Activated CD4-positive, alpha-beta memory T cell treated with anti-CD3 and anti-CD28 coated beads for 36 hours (primary cell): Measurements from ENCODE around the gene TMEM131L. TPM values are rescaled to one million over a fixed set of nuclear protein-coding genes. Genes with fewer than 3 reads are reported as not detected.

Experiments
- CTCF ChIA-PET: fragments of 350-600 bp; sonication (Branson Sonifier 250); formaldehyde crosslinking; loops from one replicate; lab custom pipeline; 2021; ENCODE audit warnings: antibody characterized with exemption, inconsistent platforms; lab: Charles Lee
- POLR2A ChIA-PET: fragments of 350-600 bp; sonication (Branson Sonifier 250); formaldehyde crosslinking; loops from one replicate; lab custom pipeline; 2021; ENCODE audit warnings: antibody characterized with exemption; lab: Charles Lee
- DNase-seq: peaks from one replicate; pipeline ENCODE4 v3.0.0-alpha.2; 2020
- H3K27ac Mint-ChIP-seq: one replicate; pipeline ENCODE4 v1.8.0; 2021; ENCODE audit warnings: mixed read lengths
- H3K27me3 Mint-ChIP-seq: one replicate; pipeline ENCODE4 v1.8.0; 2021; ENCODE audit warnings: mixed read lengths
- H3K36me3 Mint-ChIP-seq: one replicate; pipeline ENCODE4 v1.8.0; 2021; ENCODE audit warnings: mixed read lengths
- H3K4me1 Mint-ChIP-seq: one replicate; pipeline ENCODE4 v1.8.0; 2021; ENCODE audit warnings: low read depth, mixed read lengths
- H3K4me3 Mint-ChIP-seq: one replicate; pipeline ENCODE4 v1.8.0; 2021; ENCODE audit warnings: mild to moderate bottlenecking, mixed read lengths
- H3K9me3 Mint-ChIP-seq: one replicate; pipeline ENCODE4 v1.8.0; 2021; ENCODE audit warnings: mixed read lengths
- intact Hi-C: fragments of 100-400 bp; cut with micrococcal nuclease; formaldehyde crosslinking; loops from one replicate; pipeline ENCODE4 v1.15.1; 2023
- total RNA-seq, 2 experiments: library from RNA; stranded (reverse); gene quantifications; one replicate each; pipeline ENCODE4 v1.2.3, GENCODE V29; 2021

TMEM131L gene
- total RNA-seq, 2 experiments from 2014 or later: 32.7 to 33.3 TPM

GRCh38 chr4:153514688-153515426 lies 48.7 kb downstream of the TMEM131L start:
- Mint-ChIP-seq H3K27me3 (no peaks in the 10 kb centered on the region), H3K36me3 (peaks cover 13% of the 10 kb centered on the region), H3K27ac (no peak overlapping the region), H3K9me3 (peaks cover 8% of the 10 kb centered on the region), H3K4me3 (no peak overlapping the region), H3K4me1 (peaks cover 75% of the 10 kb centered on the region)
- intact Hi-C loops: no loop called here
- DNase-seq: no peak
- ChIA-PET CTCF (no interaction called here), POLR2A (interaction anchor here (0.6 to 2.6 kb wide), 2 partner anchors 8 to 20 kb away, joined by 5 to 11 read pairs; no protein-coding TSS in a partner anchor)

DNA sequence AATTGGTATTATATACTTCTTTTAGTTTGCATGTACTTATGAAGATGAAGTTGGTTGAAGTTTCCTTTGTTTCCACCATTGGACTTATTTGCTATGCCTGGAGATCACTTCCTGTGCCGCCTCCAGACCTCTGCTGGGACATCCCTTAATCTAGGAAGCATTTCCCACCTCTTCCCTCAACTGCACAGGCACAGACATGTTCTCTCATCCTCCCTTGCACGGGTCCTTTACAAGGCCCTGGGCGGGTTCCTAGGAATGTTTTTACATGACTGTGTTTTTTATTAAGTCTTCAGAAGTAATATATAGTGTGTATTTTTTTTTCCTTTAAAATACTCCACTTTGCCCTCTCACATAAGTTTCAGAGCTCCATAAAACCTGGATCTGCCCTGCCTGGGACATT lies 51.0 kb downstream of the TMEM131L start:
- Mint-ChIP-seq H3K9me3 (no peaks in the 10 kb centered on the region), H3K27ac (peak overlapping the region; percentile 81), H3K27me3 (no peaks in the 10 kb centered on the region), H3K4me1 (peaks cover 80% of the 10 kb centered on the region), H3K36me3 (no peaks in the 10 kb centered on the region), H3K4me3 (no peak overlapping the region)
- DNase-seq: no peak
- ChIA-PET CTCF (no interaction called here), POLR2A (interaction anchor here (0.8 kb wide), 1 partner anchor 15 kb away, joined by 3 read pairs; no protein-coding TSS in a partner anchor)
- intact Hi-C loops: no loop called here

DNA sequence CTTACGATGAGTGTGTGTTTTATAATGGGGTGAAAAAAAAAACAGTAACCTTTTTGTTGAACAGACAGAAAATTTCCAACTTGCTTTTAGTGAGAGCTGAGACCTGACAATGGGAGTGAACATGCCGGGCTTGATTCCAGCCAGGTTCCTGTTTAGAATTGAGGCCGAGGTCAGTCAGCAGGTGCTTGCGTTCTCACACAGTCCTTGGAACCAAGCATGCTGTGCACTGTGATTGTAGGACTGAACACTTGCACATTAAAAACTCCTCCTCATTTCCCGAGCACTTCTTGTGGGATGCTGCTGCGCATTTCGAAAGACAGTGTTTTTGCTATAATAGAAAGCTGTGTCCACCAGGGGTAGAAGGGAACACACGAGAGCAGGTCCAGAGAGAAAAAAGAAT lies 51.8 kb downstream of the TMEM131L start:
- H3K27ac Mint-ChIP-seq: peak overlapping the region; percentile 81
- DNase-seq: no peak
- H3K4me3 Mint-ChIP-seq: peak overlapping the region; percentile 60
- H3K4me1 Mint-ChIP-seq: peaks cover 80% of the 10 kb centered on the region
- POLR2A ChIA-PET: interaction anchor here (0.8 to 1.2 kb wide), 2 partner anchors 15 to 16 kb away, joined by 3 to 5 read pairs; no protein-coding TSS in a partner anchor
- H3K9me3 Mint-ChIP-seq: no peaks in the 10 kb centered on the region
- intact Hi-C loops: no loop called here
- CTCF ChIA-PET: no interaction called here
- H3K27me3 Mint-ChIP-seq: no peaks in the 10 kb centered on the region
- H3K36me3 Mint-ChIP-seq: no peaks in the 10 kb centered on the region

DNA sequence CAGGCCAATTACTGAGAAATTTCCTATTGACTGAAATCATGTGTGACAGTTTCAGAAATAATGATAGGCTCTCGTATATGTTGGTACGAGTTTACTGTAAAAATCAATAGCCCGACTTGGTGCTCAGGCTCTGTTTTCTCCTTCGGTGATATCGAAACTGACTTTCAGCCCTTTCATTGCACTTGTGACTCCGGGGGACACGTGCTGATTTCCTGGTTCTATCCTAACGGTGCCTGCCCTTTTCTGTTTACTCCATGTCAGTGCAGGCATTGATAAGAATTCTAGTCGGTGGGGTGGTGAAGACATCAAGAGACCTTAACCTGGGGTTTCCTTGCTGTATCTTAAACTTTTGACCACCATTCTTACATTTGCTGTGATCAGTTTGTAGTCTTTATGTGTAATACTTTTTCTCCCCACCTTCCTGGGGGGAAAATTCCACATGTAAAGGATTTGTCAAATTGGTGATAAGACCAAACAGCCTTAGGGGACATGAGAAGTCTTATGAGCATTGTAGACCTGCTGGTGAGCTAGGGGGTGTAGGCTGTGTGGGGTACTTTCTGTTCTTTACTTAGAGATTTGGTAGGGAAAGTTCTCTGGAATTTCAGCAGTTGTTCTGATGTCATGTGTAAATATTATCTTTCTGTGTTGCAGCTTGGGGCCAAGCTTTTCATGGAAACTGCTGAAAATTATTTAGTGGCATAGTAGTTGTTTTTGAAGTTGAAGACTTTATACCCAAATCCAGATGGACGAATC lies 52.7 kb downstream of the TMEM131L start:
- peak overlapping the region; percentile 81 for H3K27ac Mint-ChIP-seq
- no peaks in the 10 kb centered on the region for H3K36me3 Mint-ChIP-seq
- ChIA-PET POLR2A (interaction anchor here (0.8 to 2.5 kb wide), 3 partner anchors 16 to 53 kb away, joined by 4 to 8 read pairs (median 5); partner anchors contain the start of gene TMEM131L), CTCF (interaction anchor here (0.7 to 2.1 kb wide), 4 partner anchors 13 to 86 kb away, joined by 3 to 6 read pairs (median 4); no protein-coding TSS in a partner anchor)
- H3K27me3 Mint-ChIP-seq: no peaks in the 10 kb centered on the region
- no peaks in the 10 kb centered on the region for H3K9me3 Mint-ChIP-seq
- peak; percentile 29 for DNase-seq
- intact Hi-C loops: no loop called here
- H3K4me3 Mint-ChIP-seq: peak overlapping the region; percentile 60
- peaks cover 80% of the 10 kb centered on the region for H3K4me1 Mint-ChIP-seq

DNA sequence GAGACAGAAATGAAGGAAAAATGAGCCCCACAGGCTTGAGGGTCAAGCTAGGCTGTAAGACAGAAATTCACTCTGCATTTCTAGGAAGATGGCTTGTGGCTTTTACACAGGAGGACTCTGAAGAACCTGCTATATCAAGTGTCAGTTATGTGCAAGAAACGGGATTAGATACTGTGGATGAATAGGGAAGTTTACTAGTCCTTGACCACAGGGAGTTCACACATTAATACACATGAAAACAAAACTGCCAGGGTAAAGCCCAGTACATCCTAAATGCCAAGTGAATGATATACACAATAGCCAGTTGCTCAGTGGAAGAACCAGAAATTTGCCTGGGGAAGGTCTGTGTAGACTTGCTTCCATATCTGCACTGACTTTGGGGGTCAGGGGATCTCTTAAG lies 53.5 kb downstream of the TMEM131L start:
- ChIA-PET POLR2A (interaction anchor here (0.8 to 2.5 kb wide), 2 partner anchors 22 to 54 kb away, joined by 4 to 8 read pairs; partner anchors contain the start of gene TMEM131L), CTCF (interaction anchor here (0.7 to 2.1 kb wide), 4 partner anchors 12 to 87 kb away, joined by 3 to 6 read pairs (median 4); no protein-coding TSS in a partner anchor)
- no peak overlapping the region for H3K4me3 Mint-ChIP-seq
- peaks cover 82% of the 10 kb centered on the region for H3K4me1 Mint-ChIP-seq
- H3K36me3 Mint-ChIP-seq: no peaks in the 10 kb centered on the region
- intact Hi-C loops: loop anchor here (10.0 kb wide), 1 partner anchor 55 kb away; no protein-coding TSS in a partner anchor
- peak overlapping the region; percentile 81 for H3K27ac Mint-ChIP-seq
- H3K9me3 Mint-ChIP-seq: no peaks in the 10 kb centered on the region
- H3K27me3 Mint-ChIP-seq: no peaks in the 10 kb centered on the region
- no peak for DNase-seq

GRCh38 chr4:153520227-153520626 lies 54.1 kb downstream of the TMEM131L start:
- no peak overlapping the region for H3K4me3 Mint-ChIP-seq

DNA sequence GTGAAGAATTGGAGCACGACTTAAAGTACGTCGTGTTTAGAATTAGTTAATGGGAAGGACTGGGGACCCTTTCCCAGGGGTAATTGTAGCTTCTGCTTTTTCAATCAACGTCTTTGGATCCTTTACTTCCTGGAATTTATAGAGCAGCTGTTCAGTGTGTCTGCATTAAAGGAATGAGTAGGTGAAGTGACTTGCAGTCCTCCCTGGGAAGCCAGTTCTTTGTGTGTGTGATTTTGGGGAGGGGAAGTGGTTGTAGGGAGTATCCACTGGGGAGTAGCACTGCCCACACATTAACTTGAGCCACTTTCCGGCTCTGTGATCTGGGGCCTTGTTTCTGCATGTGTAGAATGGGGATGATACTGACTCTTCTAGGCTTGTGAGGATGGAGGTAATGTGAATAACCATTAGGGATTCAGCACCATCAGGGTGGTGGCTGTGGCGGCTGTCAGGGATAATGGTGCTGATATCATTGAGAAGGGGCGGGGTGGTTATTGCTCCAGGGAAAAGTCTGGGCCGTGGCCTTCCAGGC lies 54.7 kb downstream of the TMEM131L start:
- H3K9me3 Mint-ChIP-seq: no peaks in the 10 kb centered on the region
- POLR2A ChIA-PET: interaction anchor here (1.0 to 2.5 kb wide), 5 partner anchors 10 to 53 kb away, joined by 3 to 8 read pairs (median 4); no protein-coding TSS in a partner anchor
- H3K4me3 Mint-ChIP-seq: no peak overlapping the region
- H3K27me3 Mint-ChIP-seq: no peaks in the 10 kb centered on the region
- DNase-seq: no peak
- H3K27ac Mint-ChIP-seq: peak overlapping the region; percentile 96
- CTCF ChIA-PET: interaction anchor here (1.0 to 4.1 kb wide), 3 partner anchors 22 to 54 kb away, joined by 4 to 14 read pairs (median 6); partner anchors contain the start of gene TMEM131L
- no peaks in the 10 kb centered on the region for H3K36me3 Mint-ChIP-seq
- peaks cover 81% of the 10 kb centered on the region for H3K4me1 Mint-ChIP-seq
- intact Hi-C loops: loop anchor here (10.0 kb wide), 1 partner anchor 54 kb away; no protein-coding TSS in a partner anchor

More at GRCh38 chr4:153520227-153520626, 54.1 kb downstream of the TMEM131L start:
- intact Hi-C loops: loop anchor here (10.0 kb wide), 1 partner anchor 55 kb away; no protein-coding TSS in a partner anchor
- H3K27ac Mint-ChIP-seq: peak overlapping the region; percentile 96
- H3K36me3 Mint-ChIP-seq: no peaks in the 10 kb centered on the region
- H3K4me1 Mint-ChIP-seq: peaks cover 84% of the 10 kb centered on the region
- no peaks in the 10 kb centered on the region for H3K27me3 Mint-ChIP-seq
- no peaks in the 10 kb centered on the region for H3K9me3 Mint-ChIP-seq
- ChIA-PET CTCF (interaction anchor here (1.0 to 4.1 kb wide), 3 partner anchors 22 to 54 kb away, joined by 4 to 14 read pairs (median 6); partner anchors contain the start of gene TMEM131L), POLR2A (interaction anchor here (1.0 to 2.5 kb wide), 3 partner anchors 10 to 32 kb away, joined by 3 to 8 read pairs (median 4); no protein-coding TSS in a partner anchor)
- DNase-seq: no peak

GRCh38 chr4:153521478-153521877 lies 55.3 kb downstream of the TMEM131L start:
- ChIA-PET CTCF (interaction anchor here (2.8 to 4.1 kb wide), 2 partner anchors 52 to 55 kb away, joined by 10 to 14 read pairs; partner anchors contain the start of gene TMEM131L), POLR2A (interaction anchor here (1.2 to 2.5 kb wide), 6 partner anchors 8 to 53 kb away, joined by 4 to 18 read pairs (median 6); no protein-coding TSS in a partner anchor)
- Mint-ChIP-seq H3K36me3 (peaks cover 4% of the 10 kb centered on the region), H3K27ac (peak overlapping the region; percentile 96), H3K4me1 (peaks cover 86% of the 10 kb centered on the region), H3K9me3 (peaks cover 3% of the 10 kb centered on the region), H3K4me3 (peak overlapping the region; percentile 67), H3K27me3 (no peaks in the 10 kb centered on the region)
- peak; percentile 45 for DNase-seq
- intact Hi-C loops: loop anchor here (10.0 kb wide), 1 partner anchor 53 kb away; no protein-coding TSS in a partner anchor

DNA sequence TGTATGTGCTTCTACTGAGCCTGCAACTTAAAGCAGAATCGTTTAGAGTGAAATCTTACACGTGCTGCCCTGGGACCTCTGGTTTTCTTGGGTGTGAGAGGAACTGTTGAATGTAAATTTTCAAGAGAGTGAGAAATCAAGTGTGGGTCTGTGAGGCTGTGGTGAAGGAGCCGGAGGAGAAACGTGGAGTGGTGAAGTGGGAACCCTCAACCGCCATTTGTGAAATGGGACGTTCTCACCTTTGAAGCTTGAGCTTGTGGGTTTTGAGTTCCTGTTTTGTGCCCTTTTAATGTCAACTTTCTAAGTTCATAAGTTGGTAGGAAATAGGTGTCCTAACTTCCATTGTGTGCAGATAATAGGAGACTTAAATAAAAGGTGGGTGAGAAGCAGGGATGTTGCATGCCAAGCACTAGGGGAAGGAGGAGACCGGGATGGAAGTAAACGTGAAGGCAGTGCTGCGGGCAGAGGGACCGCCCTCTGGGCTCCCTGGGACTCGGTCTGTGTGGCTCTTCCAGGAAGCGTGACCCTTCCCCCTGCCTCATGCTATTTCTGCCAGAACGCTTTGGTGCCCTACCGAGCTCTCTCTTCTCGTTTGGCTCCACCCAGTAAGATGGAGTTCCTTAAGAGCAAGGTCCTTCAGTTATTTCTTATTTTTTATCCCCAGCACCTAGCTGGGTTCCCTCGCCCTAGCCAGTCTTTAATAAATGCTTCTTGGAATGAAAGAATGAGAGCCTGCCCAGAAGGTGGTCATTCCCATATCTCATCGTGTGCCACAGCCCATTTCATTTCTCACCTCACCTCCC lies 56.0 kb downstream of the TMEM131L start:
- intact Hi-C loops: loop anchor here (1.0 to 10.0 kb wide), 5 partner anchors 25 to 177 kb away; partner anchors contain the start of gene MND1
- Mint-ChIP-seq H3K27me3 (no peaks in the 10 kb centered on the region), H3K36me3 (peaks cover 9% of the 10 kb centered on the region), H3K27ac (peak overlapping the region; percentile 96), H3K4me3 (peak overlapping the region; percentile 67), H3K4me1 (peaks cover 91% of the 10 kb centered on the region), H3K9me3 (peaks cover 3% of the 10 kb centered on the region)
- DNase-seq: peak; percentile 80
- ChIA-PET CTCF (interaction anchor here (1.0 to 4.1 kb wide), 5 partner anchors 9 to 56 kb away, joined by 3 to 14 read pairs (median 4); partner anchors contain the start of gene TMEM131L), POLR2A (interaction anchor here (0.9 to 2.5 kb wide), 10 partner anchors 9 to 56 kb away, joined by 3 to 18 read pairs (median 5); partner anchors contain the start of gene TMEM131L)

GRCh38 chr4:153522802-153523094 lies 56.6 kb downstream of the TMEM131L start:
- peak overlapping the region; percentile 67 for H3K4me3 Mint-ChIP-seq
- peak overlapping the region; percentile 96 for H3K27ac Mint-ChIP-seq
- H3K4me1 Mint-ChIP-seq: peaks cover 91% of the 10 kb centered on the region
- H3K9me3 Mint-ChIP-seq: peaks cover 3% of the 10 kb centered on the region
- CTCF ChIA-PET: interaction anchor here (1.0 to 4.1 kb wide), 6 partner anchors 8 to 56 kb away, joined by 3 to 14 read pairs (median 5); partner anchors contain the start of gene TMEM131L
- peak; percentile 83 for DNase-seq
- H3K27me3 Mint-ChIP-seq: no peaks in the 10 kb centered on the region
- peaks cover 9% of the 10 kb centered on the region for H3K36me3 Mint-ChIP-seq
- POLR2A ChIA-PET: interaction anchor here (0.9 to 2.5 kb wide), 9 partner anchors 9 to 57 kb away, joined by 3 to 18 read pairs (median 5); partner anchors contain the start of gene TMEM131L
- intact Hi-C loops: loop anchor here (1.0 to 10.0 kb wide), 5 partner anchors 25 to 178 kb away; partner anchors contain the start of gene MND1
